A673 (cell line): ENCODE data around the gene SPHK1. TPM values are rescaled to one million over a fixed set of nuclear protein-coding genes. Genes with fewer than 3 reads are reported as not detected.

Source experiments
- BruUV-seq: library from RNA; stranded (reverse); fragments of 400-500 nt; replicated peaks from 2 replicates; lab custom pipeline; 2021; lab: Mats Ljungman, UMichigan
- CTCF ChIA-PET: fragments of 300-600 bp; sonication (Branson Sonifier 250); formaldehyde crosslinking; loops from one replicate; lab custom pipeline; 2022; ENCODE audit warnings: antibody characterized with exemption; lab: Charles Lee
- POLR2A ChIA-PET: fragments of 300-600 bp; sonication (Branson Sonifier 250); formaldehyde crosslinking; loops from one replicate; lab custom pipeline; 2022; ENCODE audit warnings: antibody characterized with exemption; ENCODE audit not compliant: low non-redundant PET; lab: Charles Lee
- DNase-seq: peaks from one replicate; pipeline ENCODE4 v3.0.0-alpha.2; 2015; ENCODE audit warnings: low spot score
- H3K27ac ChIP-seq: fragments of 200-600 bp; sonication (generic); 2 replicates; pipeline ENCODE4 v1.5.1; 2016; ENCODE audit warnings: mixed run types, low read depth, mild to moderate bottlenecking, mixed read lengths, antibody characterized with exemption, low read length; ENCODE audit not compliant: poor library complexity, severe bottlenecking
- H3K27me3 ChIP-seq: fragments of 200-600 bp; sonication (generic); replicated peaks from 2 replicates; pipeline ENCODE4 v1.6.1; 2017; ENCODE audit warnings: mixed run types, low read depth, mild to moderate bottlenecking, mixed read lengths, antibody characterized with exemption, low read length; ENCODE audit not compliant: insufficient read depth, poor library complexity
- H3K36me3 ChIP-seq: fragments of 200-600 bp; sonication (generic); 2 replicates; pipeline ENCODE4 v1.6.1; 2016; ENCODE audit warnings: mixed run types, mild to moderate bottlenecking, mixed read lengths, antibody characterized with exemption, low read length; ENCODE audit not compliant: insufficient read depth, poor library complexity, severe bottlenecking
- H3K4me1 ChIP-seq: fragments of 200-600 bp; sonication (generic); 2 replicates; pipeline ENCODE4 v1.6.1; 2017; ENCODE audit warnings: mixed run types, mild to moderate bottlenecking, mixed read lengths, antibody characterized with exemption, low read length; ENCODE audit not compliant: insufficient read depth, poor library complexity, severe bottlenecking
- H3K4me3 ChIP-seq: fragments of 200-600 bp; sonication (generic); 2 replicates; pipeline ENCODE4 v1.5.1; 2016; ENCODE audit warnings: low read depth, mixed run types, mild to moderate bottlenecking, mixed read lengths, low read length; ENCODE audit not compliant: poor library complexity, severe bottlenecking
- H3K9me3 ChIP-seq: fragments of 200-600 bp; sonication (generic); 2 replicates; pipeline ENCODE4 v1.6.1; 2016; ENCODE audit warnings: mixed run types, low read depth, mild to moderate bottlenecking, mixed read lengths, antibody characterized with exemption, low read length; ENCODE audit not compliant: poor library complexity, severe bottlenecking
- CTCF ChIP-seq: fragments of 300-800, 200-600 bp; sonication (generic); conservative IDR thresholded peaks from 2 replicates; pipeline ENCODE4 v1.5.1; 2017; ENCODE audit warnings: low read depth, mild to moderate bottlenecking, antibody characterized with exemption, low read length, moderate library complexity, mixed read lengths
- EZH2 ChIP-seq: fragments of 200-600 bp; sonication (generic); IDR thresholded peaks from 2 replicates; pipeline ENCODE4 v1.6.1; 2017; ENCODE audit warnings: borderline replicate concordance, low read depth, mild to moderate bottlenecking, mixed read lengths, antibody characterized with exemption, low read length; ENCODE audit not compliant: poor library complexity, severe bottlenecking
- intact Hi-C: fragments of 100-400 bp; cut with micrococcal nuclease; formaldehyde crosslinking; loops from one replicate; pipeline ENCODE4 v1.10.0; 2022; ENCODE audit not compliant: unreplicated experiment
- total RNA-seq: library from RNA; stranded (reverse); gene quantifications from 2 replicates; pipeline ENCODE4 v1.2.3, GENCODE V29; 2021

The SPHK1 gene
- total RNA-seq, 1 experiment from 2014 or later, result 0.54 TPM

- Histone ChIP-seq H3K27ac (no peak overlapping the region), H3K4me1 (no peaks in the 10 kb centered on the region), H3K4me3 (no peak overlapping the region), H3K27me3 (no peaks in the 10 kb centered on the region), H3K9me3 (no peaks in the 10 kb centered on the region), H3K36me3 (no peaks in the 10 kb centered on the region)
- POLR2A ChIA-PET, result no interaction called here
- TF ChIP-seq EZH2, result no peak
- TF ChIP-seq CTCF, result no peak
- intact Hi-C loops, result no loop called here
- DNase-seq, result no peak
- no TSS peak for BruUV-seq
- CTCF ChIA-PET, result no interaction called here
Measured at GRCh38 chr17:76371656-76372628, 12.5 kb upstream of the SPHK1 start.

- ChIA-PET POLR2A (no interaction called here), CTCF (no interaction called here)
- no TSS peak for BruUV-seq
- DNase-seq, result no peak
- Histone ChIP-seq H3K4me3 (no peak overlapping the region), H3K36me3 (no peaks in the 10 kb centered on the region), H3K27me3 (no peaks in the 10 kb centered on the region), H3K9me3 (no peaks in the 10 kb centered on the region), H3K27ac (no peak overlapping the region), H3K4me1 (no peaks in the 10 kb centered on the region)
- no peak for TF ChIP-seq EZH2
- TF ChIP-seq CTCF, result no peak
- intact Hi-C loops, result no loop called here
Measured at GRCh38 chr17:76376318-76377133, 7.9 kb upstream of the SPHK1 start.

GRCh38 chr17:76378548-76379274, 5.7 kb upstream of the SPHK1 start:
- DNase-seq, result no peak
- H3K4me1 ChIP-seq, result peaks cover 7% of the 10 kb centered on the region
- H3K36me3 ChIP-seq, result no peaks in the 10 kb centered on the region
- H3K9me3 ChIP-seq, result no peaks in the 10 kb centered on the region
- intact Hi-C loops, result no loop called here
- H3K27ac ChIP-seq, result no peak overlapping the region
- POLR2A ChIA-PET, result no interaction called here
- BruUV-seq, result no TSS peak
- H3K4me3 ChIP-seq, result no peak overlapping the region
- CTCF ChIA-PET, result no interaction called here
- no peak for TF ChIP-seq EZH2
- TF ChIP-seq CTCF, result no peak
- H3K27me3 ChIP-seq, result peaks cover 6% of the 10 kb centered on the region
